HepG2 (cell line): ENCODE data around the gene BCAS3. TPM values are rescaled to one million over a fixed set of nuclear protein-coding genes. Genes with fewer than 3 reads are reported as not detected.

Experiments
- CCAR2 ChIP-seq: fragments of 200-400 bp; formaldehyde crosslinking; optimal IDR thresholded peaks from 2 replicates; pipeline ENCODE3; 2018; ENCODE audit warnings: low read depth, mild to moderate bottlenecking, low read length, moderate library complexity
- FOSL1 ChIP-seq: sonication (generic); formaldehyde crosslinking; IDR thresholded peaks from 2 replicates; pipeline ENCODE4 v1.9.0; 2021; ENCODE audit warnings: missing genetic modification reagents, borderline replicate concordance
- HNRNPLL ChIP-seq: fragments of 200-400 bp; formaldehyde crosslinking; IDR thresholded peaks from 2 replicates; pipeline ENCODE4 v1.6.1; 2017; ENCODE audit warnings: mild to moderate bottlenecking, low read depth, low read length; ENCODE audit not compliant: poor library complexity, severe bottlenecking
- HOXA9 ChIP-seq: sonication (generic); formaldehyde crosslinking; IDR thresholded peaks from 2 replicates; pipeline ENCODE4 v1.8.1; 2022; ENCODE audit warnings: missing genetic modification reagents, mild to moderate bottlenecking, moderate library complexity, borderline replicate concordance
- KAT8 ChIP-seq: IDR thresholded peaks from 2 replicates; pipeline ENCODE4 v1.6.1; 2016; ENCODE audit warnings: missing genetic modification reagents, missing compliant biosample characterization
- KMT2B ChIP-seq: IDR thresholded peaks from 2 replicates; pipeline ENCODE4 v1.6.1; 2016; ENCODE audit warnings: missing genetic modification reagents, missing compliant biosample characterization
- MATR3 ChIP-seq: sonication (generic); formaldehyde crosslinking; IDR thresholded peaks from 2 replicates; pipeline ENCODE4 v1.4.0; 2020; ENCODE audit warnings: missing genetic modification reagents
- NR2F6 ChIP-seq, 2 experiments: IDR thresholded peaks; 2 replicates each; pipeline ENCODE4 v1.6.1; 2016; ENCODE audit warnings: antibody characterized with exemption in 1 of 2, mild to moderate bottlenecking in 1 of 2
- RAD21 ChIP-seq: fragments of 450-650 bp; formaldehyde crosslinking; IDR thresholded peaks from 2 replicates; pipeline ENCODE4 v1.5.0; 2020; ENCODE audit warnings: mild to moderate bottlenecking
- RBAK ChIP-seq: sonication (generic); formaldehyde crosslinking; IDR thresholded peaks from 2 replicates; pipeline ENCODE4 v1.5.1; 2020; ENCODE audit warnings: mild to moderate bottlenecking, missing genetic modification reagents
- SRF ChIP-seq: IDR thresholded peaks from 2 replicates; pipeline ENCODE4 v1.6.1; 2011; ENCODE audit warnings: mild to moderate bottlenecking, low read depth, low read length, moderate library complexity
- ZNF253 ChIP-seq: sonication (generic); formaldehyde crosslinking; IDR thresholded peaks from 2 replicates; pipeline ENCODE4 v1.8.0; 2022; ENCODE audit warnings: mild to moderate bottlenecking, missing genetic modification reagents, borderline replicate concordance
- ZNF33A ChIP-seq: sonication (generic); formaldehyde crosslinking; IDR thresholded peaks from 2 replicates; pipeline ENCODE4 v1.5.1; 2020; ENCODE audit warnings: missing genetic modification reagents, mild to moderate bottlenecking, moderate library complexity, borderline replicate concordance
- ZNF33B ChIP-seq: sonication (generic); formaldehyde crosslinking; IDR thresholded peaks from 2 replicates; pipeline ENCODE4 v1.5.1; 2020; ENCODE audit warnings: mild to moderate bottlenecking, missing genetic modification reagents
- ZNF383 ChIP-seq: sonication (generic); formaldehyde crosslinking; IDR thresholded peaks from 2 replicates; pipeline ENCODE4 v1.4.0; 2020; ENCODE audit warnings: missing genetic modification reagents, mild to moderate bottlenecking, borderline replicate concordance
- ZNF484 ChIP-seq: sonication (generic); formaldehyde crosslinking; IDR thresholded peaks from 2 replicates; pipeline ENCODE4 v1.5.1; 2020; ENCODE audit warnings: mild to moderate bottlenecking, low read depth, missing genetic modification reagents, borderline replicate concordance
- ZNF550 ChIP-seq: sonication (generic); formaldehyde crosslinking; IDR thresholded peaks from 2 replicates; pipeline ENCODE4 v1.4.0; 2020; ENCODE audit warnings: mild to moderate bottlenecking, missing genetic modification reagents, borderline replicate concordance
- ZNF589 ChIP-seq: sonication (generic); formaldehyde crosslinking; conservative IDR thresholded peaks from 2 replicates; pipeline ENCODE4 v1.8.0; 2022; ENCODE audit warnings: mild to moderate bottlenecking, moderate library complexity, missing genetic modification reagents
- ZNF816 ChIP-seq: sonication (generic); formaldehyde crosslinking; IDR thresholded peaks from 2 replicates; pipeline ENCODE4 v1.8.0; 2022; ENCODE audit warnings: missing genetic modification reagents, mild to moderate bottlenecking, borderline replicate concordance
- ZNF83 ChIP-seq: sonication (generic); formaldehyde crosslinking; IDR thresholded peaks from 2 replicates; pipeline ENCODE4 v1.4.0; 2020; ENCODE audit warnings: missing genetic modification reagents, mild to moderate bottlenecking, borderline replicate concordance
- ZZZ3 ChIP-seq: sonication (generic); formaldehyde crosslinking; IDR thresholded peaks from 2 replicates; pipeline ENCODE4 v1.4.0; 2020; ENCODE audit warnings: missing genetic modification reagents, mild to moderate bottlenecking, borderline replicate concordance
- polyA plus RNA-seq, 8 experiments: library from polyadenylated mRNA; depleted of rRNA in 3 of 8; stranded (reverse) in 7 of 8; unstranded in 1 of 8; fragments of >200 nt; fragmentation: Illumina TruSeq in 4 of 8; extraction: Trizol in 4 of 8; gene quantifications; 2 replicates each; pipeline versions ENCODE4 v1.2.1 to v1.2.3, GENCODE V29; 2011 to 2016; ENCODE audit warnings: low read depth in 4 of 8, missing spikeins in 1 of 8, mixed read lengths in 1 of 8; ENCODE audit not compliant: insufficient read depth in 1 of 8
- total RNA-seq, 5 experiments: library from RNA; depleted of rRNA; stranded (reverse); fragments of >200 nt; fragmentation: Illumina TruSeq; extraction: Trizol; gene quantifications; 2 replicates each; pipeline ENCODE4 v1.2.3, GENCODE V29; 2016; ENCODE audit warnings: low read depth in 1 of 5
- TF ChIP-seq, protein P1 (sequence below): sonication (generic); formaldehyde crosslinking; IDR thresholded peaks from 2 replicates; pipeline ENCODE4 v1.4.0; 2020; ENCODE audit warnings: missing genetic modification reagents
- TF ChIP-seq, protein P2 (sequence below): IDR thresholded peaks from 2 replicates; pipeline ENCODE4 v1.6.1; 2016; ENCODE audit warnings: missing compliant biosample characterization, missing genetic modification reagents, borderline replicate concordance
- TF ChIP-seq, protein P3 (sequence below): sonication (generic); formaldehyde crosslinking; IDR thresholded peaks from 2 replicates; pipeline ENCODE4 v1.5.0; 2020; ENCODE audit warnings: missing genetic modification reagents
- TF ChIP-seq, protein P4 (sequence below): sonication (generic); formaldehyde crosslinking; IDR thresholded peaks from 2 replicates; pipeline ENCODE4 v1.5.0; 2020; ENCODE audit warnings: missing genetic modification reagents, mild to moderate bottlenecking, borderline replicate concordance
- TF ChIP-seq, protein P5 (sequence below): sonication (generic); formaldehyde crosslinking; IDR thresholded peaks from 2 replicates; pipeline ENCODE4 v1.5.0; 2020; ENCODE audit warnings: missing genetic modification reagents

The BCAS3 gene
- total and polyA plus RNA-seq, 2 of the 13 experiments (the other 11 are each of a cell fraction or from before 2014, with no cell fraction given): 10.7 to 11.2 TPM

DNA sequence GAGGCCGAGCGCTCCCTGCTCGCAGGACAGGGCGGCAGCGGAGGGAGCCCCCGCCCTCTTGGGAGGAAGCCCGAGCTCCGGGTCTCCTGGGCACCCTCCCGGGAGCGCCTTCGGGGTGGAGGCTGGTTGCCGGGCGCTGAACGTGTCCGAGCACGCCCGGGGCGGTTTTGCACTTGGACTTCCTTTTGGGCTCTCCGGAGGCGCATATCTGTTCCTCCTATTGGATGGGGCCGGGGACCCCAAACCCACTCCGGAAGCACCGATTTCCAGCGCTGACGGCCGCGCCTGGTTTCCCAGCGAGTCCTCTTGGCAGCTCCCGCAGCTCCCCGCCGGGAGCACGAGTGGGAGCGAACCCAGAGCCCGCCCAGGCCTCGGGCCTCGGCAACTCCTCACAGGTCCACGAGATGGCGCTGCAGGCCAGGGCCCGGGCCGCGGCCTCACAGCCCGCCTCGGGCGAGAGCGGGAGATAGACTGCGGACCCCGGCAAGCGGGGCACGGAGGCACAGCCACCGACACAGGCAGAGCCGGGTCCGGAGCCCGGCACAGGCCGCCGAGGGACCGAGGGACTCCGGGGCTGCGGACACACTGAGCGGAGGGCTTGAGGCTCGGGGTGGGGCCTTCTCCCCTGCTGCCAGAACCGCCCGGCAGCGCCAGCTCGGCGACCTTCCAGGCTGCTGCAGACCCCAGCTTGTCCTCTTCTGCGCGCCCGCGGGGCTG lies 734.6 kb downstream of the BCAS3 start (continued):
- TF ChIP-seq, protein P1, sequence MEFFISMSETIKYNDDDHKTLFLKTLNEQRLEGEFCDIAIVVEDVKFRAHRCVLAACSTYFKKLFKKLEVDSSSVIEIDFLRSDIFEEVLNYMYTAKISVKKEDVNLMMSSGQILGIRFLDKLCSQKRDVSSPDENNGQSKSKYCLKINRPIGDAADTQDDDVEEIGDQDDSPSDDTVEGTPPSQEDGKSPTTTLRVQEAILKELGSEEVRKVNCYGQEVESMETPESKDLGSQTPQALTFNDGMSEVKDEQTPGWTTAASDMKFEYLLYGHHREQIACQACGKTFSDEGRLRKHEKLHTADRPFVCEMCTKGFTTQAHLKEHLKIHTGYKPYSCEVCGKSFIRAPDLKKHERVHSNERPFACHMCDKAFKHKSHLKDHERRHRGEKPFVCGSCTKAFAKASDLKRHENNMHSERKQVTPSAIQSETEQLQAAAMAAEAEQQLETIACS (CRISPR knock-in tag): peak; percentile 51; the same call in 1 of the 2 replicates
- no peak; the same call in 1 of the 2 replicates for TF ChIP-seq ZNF383 (CRISPR knock-in tag)
- no peak for TF ChIP-seq ZNF83 (CRISPR knock-in tag)
- peak; percentile 57; the same call in 1 of the 2 replicates for TF ChIP-seq KMT2B
- TF ChIP-seq HNRNPLL: peak; percentile 70
- TF ChIP-seq SRF: no peak
- TF ChIP-seq, protein P2, sequence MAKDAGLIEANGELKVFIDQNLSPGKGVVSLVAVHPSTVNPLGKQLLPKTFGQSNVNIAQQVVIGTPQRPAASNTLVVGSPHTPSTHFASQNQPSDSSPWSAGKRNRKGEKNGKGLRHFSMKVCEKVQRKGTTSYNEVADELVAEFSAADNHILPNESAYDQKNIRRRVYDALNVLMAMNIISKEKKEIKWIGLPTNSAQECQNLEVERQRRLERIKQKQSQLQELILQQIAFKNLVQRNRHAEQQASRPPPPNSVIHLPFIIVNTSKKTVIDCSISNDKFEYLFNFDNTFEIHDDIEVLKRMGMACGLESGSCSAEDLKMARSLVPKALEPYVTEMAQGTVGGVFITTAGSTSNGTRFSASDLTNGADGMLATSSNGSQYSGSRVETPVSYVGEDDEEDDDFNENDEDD (CRISPR knock-in tag): peak; percentile 90
- peak; percentile 79; the same call in 1 of the 2 replicates for TF ChIP-seq ZNF589 (CRISPR knock-in tag)
- TF ChIP-seq RAD21: peak; percentile 100
- no peak for TF ChIP-seq ZZZ3 (CRISPR knock-in tag)
- peak; percentile 78 for TF ChIP-seq KAT8 (CRISPR knock-in tag)
- TF ChIP-seq FOSL1 (CRISPR knock-in tag): no peak
- no peak for TF ChIP-seq MATR3 (CRISPR knock-in tag)
- no peak for TF ChIP-seq ZNF33A (CRISPR knock-in tag)
- no peak for TF ChIP-seq CCAR2
- TF ChIP-seq, protein P3, sequence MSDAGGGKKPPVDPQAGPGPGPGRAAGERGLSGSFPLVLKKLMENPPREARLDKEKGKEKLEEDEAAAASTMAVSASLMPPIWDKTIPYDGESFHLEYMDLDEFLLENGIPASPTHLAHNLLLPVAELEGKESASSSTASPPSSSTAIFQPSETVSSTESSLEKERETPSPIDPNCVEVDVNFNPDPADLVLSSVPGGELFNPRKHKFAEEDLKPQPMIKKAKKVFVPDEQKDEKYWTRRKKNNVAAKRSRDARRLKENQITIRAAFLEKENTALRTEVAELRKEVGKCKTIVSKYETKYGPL: peak; percentile 30
- TF ChIP-seq ZNF33B: no peak; the same call in 1 of the 2 replicates
- no peak for TF ChIP-seq ZNF484 (CRISPR knock-in tag)
- no peak for TF ChIP-seq ZNF253 (CRISPR knock-in tag)
- TF ChIP-seq, protein P4, sequence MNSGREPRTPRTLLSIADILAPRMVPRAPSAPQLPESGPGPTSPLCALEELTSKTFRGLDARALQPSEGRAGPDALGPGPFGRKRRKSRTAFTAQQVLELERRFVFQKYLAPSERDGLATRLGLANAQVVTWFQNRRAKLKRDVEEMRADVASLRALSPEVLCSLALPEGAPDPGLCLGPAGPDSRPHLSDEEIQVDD (CRISPR knock-in tag): no peak
- no peak; the same call in 1 of the 2 replicates for TF ChIP-seq ZNF816 (CRISPR knock-in tag)
- TF ChIP-seq NR2F6 (IDR thresholded peaks at IDR 0.05): no peak
- TF ChIP-seq NR2F6 (CRISPR knock-in tag; IDR thresholded peaks at IDR 0.05): no peak
- TF ChIP-seq HOXA9: peak; percentile 89; the same call in 1 of the 2 replicates
- peak; percentile 15; the same call in 1 of the 2 replicates for TF ChIP-seq ZNF550 (CRISPR knock-in tag)
- TF ChIP-seq RBAK: no peak
- TF ChIP-seq, protein P5, sequence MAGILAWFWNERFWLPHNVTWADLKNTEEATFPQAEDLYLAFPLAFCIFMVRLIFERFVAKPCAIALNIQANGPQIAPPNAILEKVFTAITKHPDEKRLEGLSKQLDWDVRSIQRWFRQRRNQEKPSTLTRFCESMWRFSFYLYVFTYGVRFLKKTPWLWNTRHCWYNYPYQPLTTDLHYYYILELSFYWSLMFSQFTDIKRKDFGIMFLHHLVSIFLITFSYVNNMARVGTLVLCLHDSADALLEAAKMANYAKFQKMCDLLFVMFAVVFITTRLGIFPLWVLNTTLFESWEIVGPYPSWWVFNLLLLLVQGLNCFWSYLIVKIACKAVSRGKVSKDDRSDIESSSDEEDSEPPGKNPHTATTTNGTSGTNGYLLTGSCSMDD (CRISPR knock-in tag): no peak
